HG03135 (cell line): Measurements from ENCODE around the gene USP31.
A peak's percentile ranks its signal among the peaks of the same experiment; 100 is the strongest.

Source experiments
- ATAC-seq: cut with Tn5 transposase; IDR thresholded peaks from one replicate; pipeline ENCODE4 v1.9.1; 2021; ENCODE audit warnings: mild to moderate bottlenecking, moderate library complexity; ENCODE audit not compliant: unreplicated experiment

USP31 gene

GRCh38 chr16:23149267-23149992 is at the start of gene USP31:
USP31 (minus strand) TSS chr16:23149452; CDS start chr16:23149270, 182 bp downstream.
- ATAC-seq, result peak; percentile 97

- no peak for ATAC-seq
Measured at GRCh38 chr16:23196539-23196938, 47.3 kb upstream of the USP31 start.

- no peak for ATAC-seq
Measured at GRCh38 chr16:23195366-23195978, 46.2 kb upstream of the USP31 start.

- ATAC-seq, result no peak
Measured at GRCh38 chr16:23194497-23195221, 45.4 kb upstream of the USP31 start.

- no peak for ATAC-seq
Measured at GRCh38 chr16:23188911-23189310, 39.7 kb upstream of the USP31 start.

GRCh38 chr16:23187341-23187740 is 38.1 kb upstream of the USP31 start:
- no peak for ATAC-seq

- no peak for ATAC-seq
Measured at GRCh38 chr16:23186171-23186570, 36.9 kb upstream of the USP31 start.

GRCh38 chr16:23185656-23186055 is 36.4 kb upstream of the USP31 start:
- ATAC-seq, result no peak

GRCh38 chr16:23183543-23183862 is 34.3 kb upstream of the USP31 start:
- no peak for ATAC-seq

- no peak for ATAC-seq
Measured at GRCh38 chr16:23182679-23183542, 33.7 kb upstream of the USP31 start, which contains the start of gene SCNN1G. SCNN1G (plus strand) TSS chr16:23182745; CDS start chr16:23186272, 3,527 bp downstream.

- ATAC-seq, result peak; percentile 89
Measured at GRCh38 chr16:23182206-23182678, 33.0 kb upstream of the USP31 start.

GRCh38 chr16:23181506-23181905 is 32.3 kb upstream of the USP31 start:
- no peak for ATAC-seq

- no peak for ATAC-seq
Measured at GRCh38 chr16:23175651-23176050, 26.4 kb upstream of the USP31 start.

- no peak for ATAC-seq
Measured at GRCh38 chr16:23174622-23175021, 25.4 kb upstream of the USP31 start.

GRCh38 chr16:23172994-23173393 is 23.7 kb upstream of the USP31 start:
- no peak for ATAC-seq

- no peak for ATAC-seq
Measured at GRCh38 chr16:23172583-23172982, 23.3 kb upstream of the USP31 start.

GRCh38 chr16:23164736-23165135 is 15.5 kb upstream of the USP31 start:
- no peak for ATAC-seq

- no peak for ATAC-seq
Measured at GRCh38 chr16:23163921-23164320, 14.7 kb upstream of the USP31 start.

- no peak for ATAC-seq
Measured at GRCh38 chr16:23160574-23160973, 11.3 kb upstream of the USP31 start.

GRCh38 chr16:23160082-23160481 is 10.8 kb upstream of the USP31 start:
- no peak for ATAC-seq

GRCh38 chr16:23158114-23158513 is 8.9 kb upstream of the USP31 start:
- ATAC-seq, result no peak
